Measurements from ENCODE around the gene ALDOB. TPM values are rescaled to one million over a fixed set of nuclear protein-coding genes. Genes with fewer than 3 reads are reported as not detected.

Gene ALDOB
- total RNA-seq, 1 experiment from 2014 or later: not detected

GRCh38 chr9:101428909-101429308 is 6.7 kb downstream of the ALDOB start:
- no peak overlapping the region for H2BK12ac ChIP-seq (ENCODE audit: insufficient read length, low read depth, low read length)
- H4K91ac ChIP-seq (ENCODE audit: insufficient read length, low read depth, low read length): no peak overlapping the region
- Mint-ChIP-seq H3K4me1 (no peaks in the 10 kb centered on the region), H3K4me3 (no peak overlapping the region), H3K9me3 (no peaks in the 10 kb centered on the region), H3K27me3 (ENCODE audit: low read depth) (peaks cover 1% of the 10 kb centered on the region), H3K27ac (no peak overlapping the region), H3K36me3 (ENCODE audit: insufficient read depth in 1 of 3, low read depth in 3 of 3) (no peaks in the 10 kb centered on the region)
- no peak overlapping the region for H3K56ac ChIP-seq (ENCODE audit: insufficient read length, low read depth, low read length)
- DNase-seq: no peak
- no peak overlapping the region for H3T11ph ChIP-seq (ENCODE audit: low read length)
- H3K4ac ChIP-seq (ENCODE audit: low read depth, low read length): no peak overlapping the region
- no CpG with 5 or more reads among the region's 3 CpGs for WGBS (ENCODE audit: extremely low coverage, insufficient read length, low lambda C conversion rate)
- no peak overlapping the region for H3K18ac ChIP-seq (ENCODE audit: insufficient read length, low read depth, low read length)
- H3K79me2 ChIP-seq (ENCODE audit: insufficient read depth, low read length): no peaks in the 10 kb centered on the region
- H2BK20ac ChIP-seq (ENCODE audit: low read depth, low read length, poor library complexity, severe bottlenecking): no peak overlapping the region
- H4K5ac ChIP-seq (ENCODE audit: insufficient read length, low read depth, low read length): no peak overlapping the region
- H3K4me2 ChIP-seq (ENCODE audit: insufficient read depth, insufficient read length, low read length): no peak overlapping the region
- no peaks in the 10 kb centered on the region for H3K9me3 ChIP-seq (ENCODE audit: control insufficient read depth, low read depth, low read length)
- no peaks in the 10 kb centered on the region for H3K27me3 ChIP-seq (ENCODE audit: insufficient read depth, low read length)
- H2BK120ac ChIP-seq (ENCODE audit: low read depth, low read length, poor library complexity, severe bottlenecking): no peak overlapping the region
- no peak overlapping the region for H2AK5ac ChIP-seq (ENCODE audit: insufficient read length, low read length)
- no peak overlapping the region for H2AFZ ChIP-seq (ENCODE audit: low read length)
- no peak overlapping the region for H3K9ac ChIP-seq (ENCODE audit: extremely low read depth, insufficient read length, low read length)
- H3K23ac ChIP-seq (ENCODE audit: insufficient read length, low read depth, low read length): no peak overlapping the region
- no peaks in the 10 kb centered on the region for H3K4me1 ChIP-seq (ENCODE audit: insufficient read depth, low read length)
- TF ChIP-seq CTCF (conservative IDR thresholded peaks at IDR 0.05): no peak
- no peak overlapping the region for H3K14ac ChIP-seq (ENCODE audit: insufficient read depth, low read length)
- H3K79me1 ChIP-seq (ENCODE audit: insufficient read depth, low read depth, low read length, poor library complexity, severe bottlenecking): no peaks in the 10 kb centered on the region
- H3K23me2 ChIP-seq (ENCODE audit: insufficient read length, low read depth, low read length, poor library complexity, severe bottlenecking): no peaks in the 10 kb centered on the region
- no peaks in the 10 kb centered on the region for H4K20me1 ChIP-seq (ENCODE audit: control insufficient read depth, insufficient read depth, insufficient read length)
- no peak overlapping the region for H2BK5ac ChIP-seq (ENCODE audit: insufficient read length, low read length)
- no peak overlapping the region for H3K27ac ChIP-seq (ENCODE audit: insufficient read length, low read depth, low read length)
- no peak overlapping the region for H4K8ac ChIP-seq (replicated peaks; ENCODE audit: insufficient read length, low read depth, low read length)
- H2BK15ac ChIP-seq (ENCODE audit: low read depth, low read length): no peak overlapping the region
